ENCODE data around the gene SLC10A7. TPM values are rescaled to one million over a fixed set of nuclear protein-coding genes. Genes with fewer than 3 reads are reported as not detected.
A peak's percentile ranks its signal among the peaks of the same experiment; 100 is the strongest.

SLC10A7 gene
- total and polyA plus RNA-seq, 2 experiments from 2014 or later: 0.81 to 4.3 TPM

GRCh38 chr4:146442801-146443200 is 78.9 kb downstream of the SLC10A7 start (continued):
- TF ChIP-seq ZNF462 (CRISPR knock-in tag; IDR thresholded peaks at IDR 0.05): no peak

GRCh38 chr4:146439999-146440398 is 81.7 kb downstream of the SLC10A7 start:
- Histone ChIP-seq H4K20me1 (replicated peaks; ENCODE audit: insufficient read depth) (no peaks in the 10 kb centered on the region), H3F3A (replicated peaks; ENCODE audit: low read depth) (no peaks in the 10 kb centered on the region), H3K4me1 (ENCODE audit: insufficient read depth) (peaks cover 30% of the 10 kb centered on the region), H3K27me3 (ENCODE audit: insufficient read depth) (no peaks in the 10 kb centered on the region), H3K27ac (ENCODE audit: low read depth) (no peak overlapping the region), H3K4me2 (no peak overlapping the region), H3K36me3 (ENCODE audit: insufficient read depth) (no peaks in the 10 kb centered on the region), H3K4me3 (no peak overlapping the region), H3K79me2 (replicated peaks; ENCODE audit: insufficient read depth) (no peaks in the 10 kb centered on the region), H3K9me2 (ENCODE audit: insufficient read depth) (no peaks in the 10 kb centered on the region), H2AFZ (no peak overlapping the region)
- Mint-ChIP-seq H3K27ac (peak overlapping the region; percentile 38; the same call in 1 of the 2 replicates), H3K36me3 (ENCODE audit: low read depth) (no peaks in the 10 kb centered on the region), H3K4me3 (no peak overlapping the region), H3K27me3 (ENCODE audit: insufficient read depth, low read depth, poor library complexity) (peaks cover 2% of the 10 kb centered on the region), H3K4me1 (peaks cover 28% of the 10 kb centered on the region), H3K9me3 (no peaks in the 10 kb centered on the region)
- TF ChIP-seq POLR2AphosphoS5 (IDR thresholded peaks at IDR 0.05; ENCODE audit: low read depth): no peak
- no peak for TF ChIP-seq NANOG (IDR thresholded peaks at IDR 0.05; ENCODE audit: borderline replicate concordance)
- DNase-seq (ENCODE audit: low spot score) (peak; percentile 34), ATAC-seq (no peak)

- Histone ChIP-seq H3K27ac (ENCODE audit: low read depth) (no peak overlapping the region), H3K79me2 (replicated peaks; ENCODE audit: insufficient read depth) (no peaks in the 10 kb centered on the region), H3K36me3 (ENCODE audit: insufficient read depth) (no peaks in the 10 kb centered on the region), H3K4me3 (no peak overlapping the region), H3K9me2 (ENCODE audit: insufficient read depth) (no peaks in the 10 kb centered on the region), H2AFZ (no peak overlapping the region), H3K4me2 (no peak overlapping the region), H3F3A (replicated peaks; ENCODE audit: low read depth) (no peaks in the 10 kb centered on the region), H3K4me1 (ENCODE audit: insufficient read depth) (peaks cover 30% of the 10 kb centered on the region), H4K20me1 (replicated peaks; ENCODE audit: insufficient read depth) (no peaks in the 10 kb centered on the region), H3K27me3 (ENCODE audit: insufficient read depth) (no peaks in the 10 kb centered on the region)
- Mint-ChIP-seq H3K4me3 (no peak overlapping the region), H3K36me3 (ENCODE audit: low read depth) (no peaks in the 10 kb centered on the region), H3K4me1 (peaks cover 28% of the 10 kb centered on the region), H3K27me3 (ENCODE audit: insufficient read depth, low read depth, poor library complexity) (peaks cover 2% of the 10 kb centered on the region), H3K9me3 (no peaks in the 10 kb centered on the region), H3K27ac (no peak overlapping the region)
- no peak for ATAC-seq
- DNase-seq (ENCODE audit: low spot score): no peak
- TF ChIP-seq ZNF331 (CRISPR knock-in tag; IDR thresholded peaks at IDR 0.05; ENCODE audit: low read depth) (no peak), REST (IDR thresholded peaks at IDR 0.05; ENCODE audit: unreplicated experiment) (no peak), CTCF (conservative IDR thresholded peaks at IDR 0.05; ENCODE audit: low read depth in 2 of 2) (no peak), EZH2 (IDR thresholded peaks at IDR 0.05; ENCODE audit: low read depth, unreplicated experiment) (no peak), POLR2AphosphoS5 (IDR thresholded peaks at IDR 0.05; ENCODE audit: low read depth) (no peak), STAT1 (IDR thresholded peaks at IDR 0.05; ENCODE audit: unreplicated experiment) (no peak), EZH2phosphoT487 (IDR thresholded peaks at IDR 0.05; ENCODE audit: unreplicated experiment) (no peak)
Observed at GRCh38 chr4:146439437-146439836, 82.3 kb downstream of the SLC10A7 start.

All from GM23338 (cell line).